ENCODE measurements around the gene ARVCF.

The ARVCF gene

DNA sequence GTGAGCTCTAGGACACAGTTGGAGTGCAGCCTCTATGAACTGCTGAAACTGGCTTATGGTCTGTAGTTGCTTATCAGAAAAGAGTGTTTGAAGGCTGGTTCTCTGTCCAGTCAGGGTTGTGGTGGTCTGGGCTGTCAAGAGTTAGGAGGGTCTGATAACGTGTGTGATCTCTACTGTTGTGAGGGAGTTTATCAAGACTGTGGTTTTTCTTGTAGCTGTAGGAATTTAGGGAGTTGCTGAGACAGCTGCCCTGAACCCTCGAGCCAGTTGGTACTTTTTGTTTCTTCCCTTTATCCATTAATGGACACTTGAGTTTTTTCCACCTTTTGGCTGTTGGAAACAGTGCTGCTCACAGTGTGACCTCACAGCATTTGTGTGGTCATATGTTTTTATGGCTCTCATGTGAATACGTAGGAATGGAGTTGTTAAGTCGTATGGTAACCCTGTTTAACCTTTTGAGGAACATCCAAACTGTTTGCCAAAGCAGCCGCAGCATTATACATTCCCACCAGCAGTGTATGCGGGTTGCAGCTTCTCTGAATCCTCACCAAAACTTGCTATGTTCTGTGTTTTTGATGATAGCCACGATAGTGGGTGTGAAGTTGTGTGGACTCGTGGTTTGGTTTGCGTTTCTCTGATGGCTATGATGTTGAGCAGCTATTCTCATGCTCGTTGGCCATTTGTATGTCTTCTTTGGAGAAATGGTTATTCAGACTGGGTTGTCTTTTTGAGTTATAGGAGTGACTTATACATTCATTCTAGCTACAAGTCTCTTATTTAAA lies 42.6 kb upstream of the ARVCF start:
- Mint-ChIP-seq H3K36me3 (ENCODE audit: low read depth) (no peaks in the 10 kb centered on the region), H3K4me3 (no peak overlapping the region), H3K27me3 (ENCODE audit: low read depth) (no peaks in the 10 kb centered on the region), H3K4me1 (peaks cover 10% of the 10 kb centered on the region), H3K9me3 (no peaks in the 10 kb centered on the region), H3K27ac (peak overlapping the region; percentile 19 to 57 (median 28))
- TF ChIP-seq, protein P1, sequence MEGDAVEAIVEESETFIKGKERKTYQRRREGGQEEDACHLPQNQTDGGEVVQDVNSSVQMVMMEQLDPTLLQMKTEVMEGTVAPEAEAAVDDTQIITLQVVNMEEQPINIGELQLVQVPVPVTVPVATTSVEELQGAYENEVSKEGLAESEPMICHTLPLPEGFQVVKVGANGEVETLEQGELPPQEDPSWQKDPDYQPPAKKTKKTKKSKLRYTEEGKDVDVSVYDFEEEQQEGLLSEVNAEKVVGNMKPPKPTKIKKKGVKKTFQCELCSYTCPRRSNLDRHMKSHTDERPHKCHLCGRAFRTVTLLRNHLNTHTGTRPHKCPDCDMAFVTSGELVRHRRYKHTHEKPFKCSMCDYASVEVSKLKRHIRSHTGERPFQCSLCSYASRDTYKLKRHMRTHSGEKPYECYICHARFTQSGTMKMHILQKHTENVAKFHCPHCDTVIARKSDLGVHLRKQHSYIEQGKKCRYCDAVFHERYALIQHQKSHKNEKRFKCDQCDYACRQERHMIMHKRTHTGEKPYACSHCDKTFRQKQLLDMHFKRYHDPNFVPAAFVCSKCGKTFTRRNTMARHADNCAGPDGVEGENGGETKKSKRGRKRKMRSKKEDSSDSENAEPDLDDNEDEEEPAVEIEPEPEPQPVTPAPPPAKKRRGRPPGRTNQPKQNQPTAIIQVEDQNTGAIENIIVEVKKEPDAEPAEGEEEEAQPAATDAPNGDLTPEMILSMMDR (IDR thresholded peaks at IDR 0.05; ENCODE audit: unreplicated experiment in 3 of 3): no peak

DNA sequence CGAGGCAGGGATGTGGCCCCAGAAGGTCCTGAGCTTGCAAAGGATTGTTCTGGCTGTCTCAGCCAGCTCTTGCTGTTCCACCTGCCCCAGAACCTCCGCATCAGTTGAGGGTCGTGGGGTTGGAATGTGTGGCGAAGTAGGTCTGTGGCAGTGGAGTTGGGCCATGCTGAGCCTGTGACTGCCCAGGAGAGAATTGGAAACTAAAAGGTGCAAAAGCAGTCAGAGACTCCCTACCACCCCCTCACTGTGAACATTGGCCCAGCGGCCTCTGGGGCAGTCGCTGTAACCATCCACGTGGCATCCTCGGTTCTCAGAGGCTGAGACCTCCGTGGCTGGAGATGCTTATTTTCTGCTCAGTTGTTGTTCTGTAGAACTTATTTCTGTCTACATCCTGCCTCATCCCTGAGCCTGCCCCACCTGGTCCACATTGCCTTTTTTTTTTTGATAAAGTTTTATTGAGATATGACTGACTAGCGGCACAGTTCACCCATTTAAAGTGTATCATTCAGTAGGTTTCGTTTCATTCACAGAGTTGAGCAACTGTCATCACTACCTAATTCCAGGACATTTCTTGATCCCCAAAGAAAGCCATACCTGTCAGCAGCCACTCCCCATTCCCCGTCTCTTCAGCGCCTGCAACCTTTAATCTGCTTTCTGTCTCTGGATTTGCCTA lies 41.1 kb upstream of the ARVCF start:
- TF ChIP-seq, protein P1 (IDR thresholded peaks at IDR 0.05; ENCODE audit: unreplicated experiment in 3 of 3): no peak
- Mint-ChIP-seq H3K9me3 (no peaks in the 10 kb centered on the region), H3K27ac (no peak overlapping the region), H3K27me3 (ENCODE audit: low read depth) (no peaks in the 10 kb centered on the region), H3K4me3 (no peak overlapping the region), H3K4me1 (peaks cover 10% of the 10 kb centered on the region), H3K36me3 (ENCODE audit: low read depth) (no peaks in the 10 kb centered on the region)

DNA sequence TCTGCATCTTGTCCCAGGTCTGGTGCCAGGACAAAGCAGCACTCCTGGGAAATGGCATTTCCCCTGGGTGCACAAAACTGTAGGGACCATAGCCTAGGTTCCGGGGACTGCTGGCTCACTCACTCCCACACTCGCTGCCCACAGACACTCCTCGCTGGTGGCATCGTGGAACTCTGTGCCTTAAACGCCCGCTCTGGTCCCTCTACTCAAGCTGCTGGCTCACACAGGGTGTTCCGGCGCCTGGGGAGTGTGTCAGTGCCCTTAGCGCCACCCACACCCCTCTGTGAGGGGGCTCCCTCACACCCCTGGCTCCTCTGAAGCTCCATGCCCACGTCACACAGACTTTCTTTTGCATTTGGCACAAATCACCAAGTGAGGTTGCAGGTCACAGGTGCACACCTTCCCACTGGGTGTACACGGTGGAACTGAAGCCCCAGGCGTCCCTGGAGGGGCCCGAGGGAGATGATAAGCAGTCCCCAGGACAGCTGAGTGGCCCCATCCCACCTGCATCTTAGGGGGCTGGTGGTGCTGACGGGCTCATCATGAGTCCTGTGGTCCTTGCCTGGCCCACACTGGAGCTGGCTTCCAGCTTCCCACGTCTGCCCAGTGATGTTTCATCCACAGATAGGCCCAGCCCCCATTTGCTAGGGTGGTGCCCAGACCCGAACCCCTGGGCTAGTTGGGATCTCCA lies 40.2 kb upstream of the ARVCF start:
- TF ChIP-seq, protein P1 (IDR thresholded peaks at IDR 0.05; ENCODE audit: unreplicated experiment in 3 of 3): no peak
- H3K4me3 Mint-ChIP-seq: no peak overlapping the region
- no peaks in the 10 kb centered on the region for H3K36me3 Mint-ChIP-seq (ENCODE audit: low read depth)
- peaks cover 10% of the 10 kb centered on the region for H3K4me1 Mint-ChIP-seq
- no peak overlapping the region for H3K27ac Mint-ChIP-seq
- no peaks in the 10 kb centered on the region for H3K27me3 Mint-ChIP-seq (ENCODE audit: low read depth)
- no peaks in the 10 kb centered on the region for H3K9me3 Mint-ChIP-seq

DNA sequence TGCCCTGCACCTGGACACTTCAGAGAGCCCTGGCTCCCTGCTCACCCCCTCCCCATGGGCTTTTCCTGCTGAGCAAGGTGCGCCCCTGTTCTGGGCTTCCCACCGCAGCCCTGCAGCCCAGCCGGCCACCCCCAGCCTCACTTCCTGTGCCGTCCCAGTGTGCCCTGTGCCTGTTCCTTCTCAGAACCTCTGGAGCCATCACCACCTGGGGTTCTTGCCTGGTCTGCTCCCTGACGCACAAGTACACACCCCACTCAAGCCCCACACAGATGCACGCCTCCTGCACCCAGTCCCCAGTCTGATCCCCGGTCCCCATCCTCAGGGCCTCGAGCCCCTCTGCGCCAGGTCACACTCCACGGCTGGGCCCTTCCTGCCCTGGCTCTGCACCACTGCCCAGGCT lies 39.5 kb upstream of the ARVCF start:
- Mint-ChIP-seq H3K4me3 (no peak overlapping the region), H3K36me3 (ENCODE audit: low read depth) (no peaks in the 10 kb centered on the region), H3K27me3 (ENCODE audit: low read depth) (no peaks in the 10 kb centered on the region), H3K4me1 (peaks cover 10% of the 10 kb centered on the region), H3K9me3 (no peaks in the 10 kb centered on the region), H3K27ac (no peak overlapping the region)
- TF ChIP-seq, protein P1 (IDR thresholded peaks at IDR 0.05; ENCODE audit: unreplicated experiment in 3 of 3): no peak

DNA sequence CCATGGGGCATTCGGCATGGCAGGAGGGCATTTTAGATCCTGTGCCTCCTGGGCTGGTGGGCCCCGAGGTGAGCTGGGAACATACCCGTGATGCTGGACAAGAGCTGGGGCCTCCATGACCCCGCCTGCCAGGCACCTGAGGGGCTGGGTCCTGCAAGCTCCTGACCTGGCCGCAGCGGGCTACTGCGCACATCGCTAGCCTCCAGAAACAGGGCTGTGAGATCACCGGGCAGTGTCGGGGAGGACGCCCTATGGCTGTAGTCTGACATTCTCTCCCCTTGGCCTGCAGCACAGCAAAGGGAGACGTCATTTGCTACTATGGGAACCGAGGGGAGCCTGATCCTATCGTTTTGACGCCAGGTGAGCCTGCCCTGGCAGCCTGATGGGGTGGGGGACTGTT lies 39.0 kb upstream of the ARVCF start:
- Mint-ChIP-seq H3K36me3 (ENCODE audit: low read depth) (no peaks in the 10 kb centered on the region), H3K27ac (no peak overlapping the region), H3K4me1 (peaks cover 10% of the 10 kb centered on the region), H3K27me3 (ENCODE audit: low read depth) (no peaks in the 10 kb centered on the region), H3K4me3 (no peak overlapping the region), H3K9me3 (no peaks in the 10 kb centered on the region)
- TF ChIP-seq, protein P1 (IDR thresholded peaks at IDR 0.05; ENCODE audit: unreplicated experiment in 3 of 3): no peak

Measured in nephron (organoid).